Thyroid gland (tissue), 4 donors: Measurements from ENCODE around the gene IMPA2. TPM values are rescaled to one million over a fixed set of nuclear protein-coding genes. Genes with fewer than 3 reads are reported as not detected.

ENCODE experiments used
- DNase-seq, 2 donors: peaks; one replicate each; pipeline ENCODE4 v3.0.0-alpha.2; 2019
- H3K27ac ChIP-seq, 3 donors: fragments of 200-600 bp; sonication (generic); 1 replicate in 2 of 3; 2 replicates in 1 of 3; pipeline ENCODE4 v1.5.1; 2016 to 2019; ENCODE audit warnings: mild to moderate bottlenecking in 1 of 3, moderate library complexity in 1 of 3
- H3K27me3 ChIP-seq: fragments of 200-600 bp; sonication (generic); one replicate; pipeline ENCODE4 v1.5.1; 2019
- H3K36me3 ChIP-seq, 2 donors: fragments of 200-600 bp; sonication (generic); one replicate each; pipeline ENCODE4 v1.5.1; 2016 to 2019
- H3K4me1 ChIP-seq, 2 donors: fragments of 200-600 bp; sonication (generic); one replicate each; pipeline ENCODE4 v1.5.1; 2017 to 2019
- H3K4me3 ChIP-seq, 3 donors: fragments of 200-600 bp; sonication (generic); replicated peaks in 1 of 3; 1 replicate in 2 of 3; 2 replicates in 1 of 3; pipeline ENCODE4 v1.5.1; 2016; ENCODE audit warnings: mild to moderate bottlenecking in 1 of 3
- H3K9me3 ChIP-seq: fragments of 200-600 bp; sonication (generic); one replicate; pipeline ENCODE4 v1.5.1; 2017
- CTCF ChIP-seq, 6 experiments: fragments of 200-600 bp in 3 of 6; fragments of 450-650 bp in 3 of 6; sonication (generic) in 3 of 6; IDR thresholded peaks; one replicate each; pipeline ENCODE4 v1.5.1; 2016 to 2019; ENCODE audit warnings: antibody characterized with exemption in 6 of 6, mild to moderate bottlenecking in 2 of 6, inconsistent platforms in 1 of 6, moderate library complexity in 1 of 6
- POLR2A ChIP-seq, 2 donors: fragments of 450-650 bp; IDR thresholded peaks; one replicate each; pipeline ENCODE4 v1.6.1; 2017; ENCODE audit warnings: antibody characterized with exemption in 2 of 2, mild to moderate bottlenecking in 2 of 2, moderate library complexity in 1 of 2
- WGBS, 2 donors: methylation state at CpG; one replicate each; pipeline ENCODE4 v1.1.5; 2017; 5-methylcytosine and 5-hydroxymethylcytosine counted together
- intact Hi-C: fragments of 100-400 bp; cut with DNase I; formaldehyde crosslinking; loops from one replicate; pipeline ENCODE4 v1.15.1; 2023
- total RNA-seq, 4 donors: library from RNA; depleted of rRNA; stranded (reverse); fragments of >200 nt; gene quantifications; one replicate each; pipeline ENCODE4 v1.2.3, GENCODE V29; 2016

IMPA2 gene
- total RNA-seq, 4 donors from 2014 or later: 42.5 to 75.8 (median 54.3) TPM

GRCh38 chr18:12046046-12046750 lies 64.9 kb downstream of the IMPA2 start:
- no peak for DNase-seq
- Histone ChIP-seq H3K4me1 (peaks cover 16 to 26% of the 10 kb centered on the region in 2 donors), H3K27me3 (no peaks in the 10 kb centered on the region), H3K27ac (no peak overlapping the region), H3K4me3 (no peak overlapping the region), H3K9me3 (no peaks in the 10 kb centered on the region), H3K36me3 (no peaks in the 10 kb centered on the region)
- 77 to 97% methylated on average over 13 to 15 of the region's 15 CpGs for WGBS, 2 donors
- intact Hi-C loops: no loop called here
- TF ChIP-seq POLR2A (IDR thresholded peaks at IDR 0.05) (no peak), CTCF (IDR thresholded peaks at IDR 0.05) (no peak)

- no peaks in the 10 kb centered on the region for H3K27me3 ChIP-seq
- TF ChIP-seq CTCF (IDR thresholded peaks at IDR 0.05) (no peak), POLR2A (IDR thresholded peaks at IDR 0.05) (no peak)
- no peak overlapping the region for H3K4me3 ChIP-seq
- intact Hi-C loops: no loop called here
- 87 to 93% methylated on average over 12 of the region's 12 CpGs for WGBS, 2 donors
- H3K9me3 ChIP-seq: no peaks in the 10 kb centered on the region
- H3K36me3 ChIP-seq: no peaks in the 10 kb centered on the region
- no peak for DNase-seq
- no peak overlapping the region for H3K27ac ChIP-seq
- peaks cover 16 to 29% of the 10 kb centered on the region in 2 donors for H3K4me1 ChIP-seq
Observed at GRCh38 chr18:12046751-12047335, 65.5 kb downstream of the IMPA2 start.

GRCh38 chr18:12048010-12048826 lies 66.9 kb downstream of the IMPA2 start:
- Histone ChIP-seq H3K4me1 (peaks cover 16 to 29% of the 10 kb centered on the region in 2 donors), H3K27me3 (no peaks in the 10 kb centered on the region), H3K27ac (no peak overlapping the region), H3K9me3 (no peaks in the 10 kb centered on the region), H3K36me3 (no peaks in the 10 kb centered on the region), H3K4me3 (no peak overlapping the region)
- DNase-seq: no peak
- intact Hi-C loops: no loop called here
- WGBS, 2 donors: 92 to 94% methylated on average over 15 to 20 of the region's 20 CpGs
- TF ChIP-seq POLR2A (IDR thresholded peaks at IDR 0.05): no peak

GRCh38 chr18:12048827-12049175 lies 67.5 kb downstream of the IMPA2 start:
- H3K9me3 ChIP-seq: no peaks in the 10 kb centered on the region
- intact Hi-C loops: no loop called here

More at GRCh38 chr18:12048827-12049175, 67.5 kb downstream of the IMPA2 start:
- H3K27me3 ChIP-seq: no peaks in the 10 kb centered on the region
- TF ChIP-seq POLR2A (IDR thresholded peaks at IDR 0.05) (no peak), CTCF (IDR thresholded peaks at IDR 0.05) (no peak)
- no peak overlapping the region for H3K4me3 ChIP-seq
- no peaks in the 10 kb centered on the region for H3K36me3 ChIP-seq
- H3K27ac ChIP-seq: peak overlapping the region in 2 of 3 donors; percentile 6 to 19
- WGBS, 2 donors: 70 to 87% methylated on average over 2 of the region's 2 CpGs
- no peak for DNase-seq
- peaks cover 16 to 29% of the 10 kb centered on the region in 2 donors for H3K4me1 ChIP-seq
